CD4-positive, alpha-beta T cell (primary cell): ENCODE data around the gene TTC28. TPM values are rescaled to one million over a fixed set of nuclear protein-coding genes. Genes with fewer than 3 reads are reported as not detected.

ENCODE experiments used
- ATAC-seq: fragments of 200-7000 bp; cut with Tn5 transposase; one replicate; pipeline ENCODE4 v1.10.0; 2022; ENCODE audit warnings: mild to moderate bottlenecking; ENCODE audit not compliant: poor library complexity
- CTCF ChIA-PET: fragments of 350-600 bp; sonication (Branson Sonifier 250); formaldehyde crosslinking; loops from one replicate; lab custom pipeline; 2021; ENCODE audit warnings: antibody characterized with exemption, inconsistent platforms; lab: Charles Lee
- POLR2A ChIA-PET: fragments of 350-600 bp; sonication (Branson Sonifier 250); formaldehyde crosslinking; loops from one replicate; lab custom pipeline; 2021; ENCODE audit warnings: antibody characterized with exemption, inconsistent platforms; lab: Charles Lee
- DNase-seq, 14 experiments: peaks; one replicate each; pipeline ENCODE4 v3.0.0-alpha.2; 2013 to 2020; ENCODE audit warnings: mixed read lengths in 2 of 14
- H3K27ac ChIP-seq, 2 donors: one replicate each; pipeline versions ENCODE4 v1.5.1 to v1.7.0; 2013; ENCODE audit warnings: low read length in 2 of 2, low read depth in 1 of 2, mild to moderate bottlenecking in 1 of 2
- H3K27me3 ChIP-seq, 2 experiments: 1 replicate in 1 of 2; 2 replicates in 1 of 2; pipeline versions ENCODE4 v1.6.1 to v1.7.0; 2013; ENCODE audit warnings: low read length in 2 of 2, control low read depth in 1 of 2, mild to moderate bottlenecking in 1 of 2, moderate library complexity in 1 of 2; ENCODE audit not compliant: insufficient read depth in 2 of 2, control insufficient read depth in 1 of 2
- H3K36me3 ChIP-seq: one replicate; pipeline ENCODE4 v1.6.1; 2013; ENCODE audit warnings: low read length, control low read depth; ENCODE audit not compliant: insufficient read depth
- H3K4me1 ChIP-seq: one replicate; pipeline ENCODE4 v1.6.1; 2013; ENCODE audit warnings: low read length, control low read depth; ENCODE audit not compliant: insufficient read depth
- H3K4me3 ChIP-seq: one replicate; pipeline ENCODE4 v1.5.1; 2013; ENCODE audit warnings: mild to moderate bottlenecking, low read length, moderate library complexity
- H3K9me3 ChIP-seq, 2 experiments: 1 replicate in 1 of 2; 2 replicates in 1 of 2; pipeline versions ENCODE4 v1.6.1 to v1.7.0; 2013; ENCODE audit warnings: low read length in 2 of 2, mild to moderate bottlenecking in 2 of 2, control low read depth in 1 of 2, moderate library complexity in 1 of 2; ENCODE audit not compliant: control insufficient read depth in 1 of 2, insufficient read depth in 1 of 2
- H3K27ac Mint-ChIP-seq: one replicate; pipeline ENCODE4 v1.8.0; 2020; ENCODE audit warnings: mixed read lengths
- H3K27me3 Mint-ChIP-seq: one replicate; pipeline ENCODE4 v1.8.0; 2021; ENCODE audit warnings: mixed read lengths
- H3K36me3 Mint-ChIP-seq: one replicate; pipeline ENCODE4 v1.8.0; 2021; ENCODE audit warnings: low read depth, mixed read lengths
- H3K4me1 Mint-ChIP-seq: one replicate; pipeline ENCODE4 v1.8.0; 2021; ENCODE audit warnings: low read depth, mixed read lengths
- H3K4me3 Mint-ChIP-seq: one replicate; pipeline ENCODE4 v1.8.0; 2020; ENCODE audit warnings: mild to moderate bottlenecking, mixed read lengths
- H3K9me3 Mint-ChIP-seq: one replicate; pipeline ENCODE4 v1.8.0; 2020; ENCODE audit warnings: mixed read lengths
- intact Hi-C, 2 experiments: fragments of 100-400 bp; cut with DNase I in 1 of 2; cut with micrococcal nuclease in 1 of 2; formaldehyde crosslinking; loops; one replicate each; pipeline versions ENCODE4 v1.15.1 to v1.9.0; 2023 to 2025; cut with DNase I, micrococcal nuclease
- total RNA-seq, 174 experiments: library from RNA in 2 of 174; stranded (reverse) in 2 of 174; gene quantifications; one replicate each; pipeline ENCODE4 v1.2.3 and lab custom pipeline; 2021 to 2026
- TF ChIP-seq, protein P1 (sequence below): fragments of 200-600 bp; IDR thresholded peaks from one replicate; pipeline ENCODE4 v1.8.0; 2022; ENCODE audit warnings: antibody characterized with exemption, mild to moderate bottlenecking

The TTC28 gene
- total RNA-seq, 2 experiments from 2014 or later, result 4.6 to 5.7 TPM

DNA sequence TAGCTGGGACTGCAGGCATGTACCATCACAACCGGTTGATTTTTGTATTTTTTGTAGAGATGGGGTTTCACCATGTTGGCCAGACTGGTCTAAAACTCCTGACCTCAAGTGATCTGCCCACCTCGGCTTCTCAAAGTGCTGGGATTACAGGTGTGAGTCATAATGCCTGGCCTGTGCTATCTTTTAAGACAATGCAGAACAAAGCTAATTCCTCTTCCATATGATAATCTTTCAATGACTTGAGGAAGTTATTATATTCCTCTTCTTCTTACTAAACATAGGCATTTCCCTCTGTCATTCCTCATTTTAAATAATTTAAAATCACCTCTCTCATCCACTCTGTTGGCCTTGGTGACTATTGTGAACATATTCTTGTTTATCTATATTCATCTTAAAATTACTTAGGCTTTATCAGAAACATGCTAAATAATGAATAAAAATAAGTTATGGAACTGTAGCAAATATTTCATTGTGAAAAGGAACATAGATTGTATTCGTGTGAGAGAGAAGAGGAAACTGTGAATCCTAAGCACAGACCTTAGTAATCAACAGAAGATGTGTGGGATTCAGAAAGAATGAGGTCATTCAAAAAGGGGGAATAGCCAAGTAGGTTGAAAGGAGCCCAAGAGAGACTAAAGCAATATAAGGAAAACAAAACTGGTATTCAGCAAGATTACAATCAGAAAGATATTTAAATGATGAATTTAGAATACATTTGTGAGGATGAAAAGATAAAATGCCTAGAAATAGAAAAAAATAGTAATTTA, 269.4 kb downstream of the TTC28 start:
- H3K4me1 ChIP-seq, result no peaks in the 10 kb centered on the region
- Mint-ChIP-seq H3K27ac (no peak overlapping the region), H3K27me3 (no peaks in the 10 kb centered on the region), H3K4me3 (no peak overlapping the region), H3K9me3 (no peaks in the 10 kb centered on the region), H3K4me1 (no peaks in the 10 kb centered on the region), H3K36me3 (no peaks in the 10 kb centered on the region)
- no peak for DNase-seq
- TF ChIP-seq, protein P1, sequence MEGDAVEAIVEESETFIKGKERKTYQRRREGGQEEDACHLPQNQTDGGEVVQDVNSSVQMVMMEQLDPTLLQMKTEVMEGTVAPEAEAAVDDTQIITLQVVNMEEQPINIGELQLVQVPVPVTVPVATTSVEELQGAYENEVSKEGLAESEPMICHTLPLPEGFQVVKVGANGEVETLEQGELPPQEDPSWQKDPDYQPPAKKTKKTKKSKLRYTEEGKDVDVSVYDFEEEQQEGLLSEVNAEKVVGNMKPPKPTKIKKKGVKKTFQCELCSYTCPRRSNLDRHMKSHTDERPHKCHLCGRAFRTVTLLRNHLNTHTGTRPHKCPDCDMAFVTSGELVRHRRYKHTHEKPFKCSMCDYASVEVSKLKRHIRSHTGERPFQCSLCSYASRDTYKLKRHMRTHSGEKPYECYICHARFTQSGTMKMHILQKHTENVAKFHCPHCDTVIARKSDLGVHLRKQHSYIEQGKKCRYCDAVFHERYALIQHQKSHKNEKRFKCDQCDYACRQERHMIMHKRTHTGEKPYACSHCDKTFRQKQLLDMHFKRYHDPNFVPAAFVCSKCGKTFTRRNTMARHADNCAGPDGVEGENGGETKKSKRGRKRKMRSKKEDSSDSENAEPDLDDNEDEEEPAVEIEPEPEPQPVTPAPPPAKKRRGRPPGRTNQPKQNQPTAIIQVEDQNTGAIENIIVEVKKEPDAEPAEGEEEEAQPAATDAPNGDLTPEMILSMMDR, result no peak
- no peak overlapping the region for H3K4me3 ChIP-seq
- no peaks in the 10 kb centered on the region for H3K36me3 ChIP-seq
- CTCF ChIA-PET, result no interaction called here
- no peaks in the 10 kb centered on the region for H3K9me3 ChIP-seq
- no peak overlapping the region for H3K27ac ChIP-seq
- ATAC-seq, result no peak
- intact Hi-C loops, result no loop called here
- POLR2A ChIA-PET, result no interaction called here
- H3K27me3 ChIP-seq, result peaks cover 0 to 6% of the 10 kb centered on the region in 2 experiments

DNA sequence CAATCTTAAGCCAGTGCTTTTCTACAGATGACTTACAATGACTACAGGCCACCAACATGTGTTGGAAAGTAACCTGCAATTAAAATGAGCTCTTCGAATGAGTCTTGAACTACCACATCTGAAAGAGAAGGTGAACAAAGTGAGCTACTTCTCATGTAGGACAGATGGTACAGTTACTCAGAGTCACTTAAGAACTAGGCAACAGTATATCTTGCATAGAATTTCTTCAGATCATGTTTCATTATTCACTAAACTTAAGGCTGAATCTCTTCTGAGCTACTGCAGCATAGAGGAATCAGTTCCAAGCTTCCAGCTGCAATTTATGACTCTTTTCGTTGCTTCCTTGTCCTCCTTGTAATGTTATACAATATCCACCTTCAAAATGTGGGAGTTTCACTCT, 270.9 kb downstream of the TTC28 start:
- no peaks in the 10 kb centered on the region for H3K9me3 Mint-ChIP-seq
- no peak for DNase-seq
- no peaks in the 10 kb centered on the region for H3K27me3 Mint-ChIP-seq
- no peaks in the 10 kb centered on the region for H3K36me3 Mint-ChIP-seq
- ChIA-PET CTCF (no interaction called here), POLR2A (no interaction called here)
- no peak for ATAC-seq
- no peaks in the 10 kb centered on the region for H3K36me3 ChIP-seq
- H3K27me3 ChIP-seq, result peaks cover 0 to 6% of the 10 kb centered on the region in 2 experiments
- no peaks in the 10 kb centered on the region for H3K4me1 ChIP-seq
- no peak overlapping the region for H3K27ac Mint-ChIP-seq
- H3K4me3 ChIP-seq, result no peak overlapping the region
- no peak overlapping the region for H3K27ac ChIP-seq
- TF ChIP-seq, protein P1, result no peak
- H3K4me1 Mint-ChIP-seq, result no peaks in the 10 kb centered on the region
- H3K9me3 ChIP-seq, result no peaks in the 10 kb centered on the region
- intact Hi-C loops, result no loop called here
- no peak overlapping the region for H3K4me3 Mint-ChIP-seq

DNA sequence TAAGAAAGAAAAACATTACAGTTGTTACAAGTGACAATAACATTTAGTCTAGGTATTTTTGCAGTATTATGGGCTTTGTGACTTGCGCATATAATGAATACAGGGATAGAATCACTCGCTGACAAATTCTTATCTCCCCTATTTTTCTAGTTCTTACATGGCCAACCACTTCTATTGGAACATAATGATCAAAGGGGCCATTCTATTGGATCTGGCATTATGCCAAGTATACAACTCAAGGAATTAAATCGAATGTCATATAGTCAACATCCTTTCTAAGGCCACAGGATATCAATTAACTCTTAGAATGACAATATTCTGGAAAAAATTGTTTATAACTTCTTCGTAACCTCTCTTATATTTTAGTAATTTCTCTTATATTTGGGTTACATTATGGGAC, 272.0 kb downstream of the TTC28 start:
- no peaks in the 10 kb centered on the region for H3K4me1 Mint-ChIP-seq
- Histone ChIP-seq H3K9me3 (no peaks in the 10 kb centered on the region), H3K36me3 (no peaks in the 10 kb centered on the region), H3K4me1 (no peaks in the 10 kb centered on the region), H3K4me3 (no peak overlapping the region), H3K27ac (no peak overlapping the region), H3K27me3 (peaks cover 0 to 6% of the 10 kb centered on the region in 2 experiments)
- ATAC-seq (no peak), DNase-seq (no peak)
- intact Hi-C loops, result no loop called here
- TF ChIP-seq, protein P1, result no peak
- H3K27ac Mint-ChIP-seq, result no peak overlapping the region
- no peaks in the 10 kb centered on the region for H3K27me3 Mint-ChIP-seq
- ChIA-PET POLR2A (no interaction called here), CTCF (no interaction called here)
- no peaks in the 10 kb centered on the region for H3K36me3 Mint-ChIP-seq
- no peak overlapping the region for H3K4me3 Mint-ChIP-seq
- no peaks in the 10 kb centered on the region for H3K9me3 Mint-ChIP-seq
